NCI-H1092 treated with DMSO at 0.1 percent for 48 hours (cell line): ENCODE data around the gene CWC22.
"Not testable (repeated sequence)": the region's sequence is repeated elsewhere in the genome, so short reads cannot be mapped to it uniquely, and the experiment has no call there.

Source experiments
- DNase-seq: peaks from one replicate; lab custom pipeline; 2025; lab: John Stamatoyannopoulos, UW

Gene CWC22

DNA sequence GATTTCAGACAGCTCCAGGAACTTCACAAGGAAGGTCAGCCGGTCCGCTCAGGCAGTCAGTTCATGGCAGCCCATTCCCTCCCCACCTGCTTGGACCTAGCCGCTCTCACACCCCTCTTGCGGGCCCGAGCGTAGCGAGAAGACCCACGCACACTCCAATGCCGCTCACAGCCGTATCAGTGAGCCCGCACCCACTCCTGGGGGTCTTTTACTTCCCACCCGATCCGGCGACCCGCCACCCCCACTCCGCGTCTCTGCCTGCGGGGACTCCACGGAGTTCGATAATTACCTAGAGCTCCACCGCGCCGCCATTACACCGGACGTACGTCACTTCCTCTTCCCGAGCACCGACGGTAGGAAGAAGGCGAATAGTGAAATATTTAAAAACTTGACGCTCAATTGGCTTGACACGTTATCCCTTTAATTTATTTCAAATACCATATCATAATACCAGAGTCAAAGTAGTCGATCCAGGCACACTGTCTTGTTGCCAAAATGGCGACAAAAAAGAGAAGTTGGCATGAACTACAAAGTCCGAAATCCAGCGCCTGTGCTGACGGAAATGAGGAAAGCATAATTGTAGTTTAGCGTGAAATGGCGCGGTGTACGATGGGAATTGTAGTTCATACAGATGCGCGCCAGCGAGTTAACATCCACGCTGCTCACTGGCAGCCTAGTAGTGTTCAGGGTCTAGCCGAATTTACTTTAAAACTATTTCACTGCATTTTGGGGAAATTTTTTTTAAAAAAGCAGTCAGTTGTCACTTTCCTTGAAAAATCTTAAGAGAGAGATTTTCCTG is at the start of gene CWC22:
Gene CWC22, minus strand, starts transcription at position 517 of the 799 bp plus-strand sequence. CDS start 13,956 bp downstream, outside the sequence.
- DNase-seq, result peak; percentile 93

DNA sequence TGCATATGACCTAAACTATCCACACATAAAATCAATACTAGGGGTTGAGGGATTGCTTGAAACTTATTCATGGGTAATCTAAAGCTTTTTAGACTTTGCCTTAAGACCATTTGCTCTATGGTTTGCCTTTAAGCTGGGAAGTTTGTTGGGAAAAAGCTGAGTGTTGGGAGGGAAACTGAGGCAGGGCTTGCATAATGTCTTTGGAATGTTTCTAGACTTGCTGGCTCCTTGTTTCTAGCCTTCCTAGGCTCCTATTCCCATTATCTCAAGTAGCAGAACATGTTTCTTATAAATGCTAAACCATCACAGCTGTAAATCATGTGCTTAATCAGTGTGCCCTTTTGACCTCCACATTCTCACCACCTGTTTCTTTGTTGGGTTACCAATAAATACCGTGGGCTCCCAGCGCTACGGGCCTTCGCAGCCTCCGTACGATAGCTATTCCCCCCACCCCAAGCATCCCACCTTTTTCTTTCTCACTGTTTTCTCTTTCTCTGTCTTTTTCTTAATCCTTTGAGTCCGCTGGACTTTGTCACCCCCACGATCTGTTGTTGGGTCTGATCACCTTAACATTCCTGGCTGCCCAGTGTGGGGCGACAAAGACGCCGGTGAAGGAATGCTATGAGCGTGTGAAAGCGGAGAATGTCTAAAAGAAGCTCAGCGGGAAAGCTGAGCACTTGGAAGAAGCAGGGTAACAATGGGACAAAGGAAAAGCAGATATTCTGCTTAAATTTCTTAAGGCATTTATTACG is 49.4 kb upstream of the CWC22 start:
- DNase-seq, result no peak

- not testable (repeated sequence) for DNase-seq
Measured at GRCh38 chr2:180054576-180054975, 47.5 kb upstream of the CWC22 start.

- DNase-seq, result no peak
Measured at GRCh38 chr2:180050246-180050645, 43.1 kb upstream of the CWC22 start.

- no peak for DNase-seq
Measured at GRCh38 chr2:180048251-180048650, 41.2 kb upstream of the CWC22 start.

DNA sequence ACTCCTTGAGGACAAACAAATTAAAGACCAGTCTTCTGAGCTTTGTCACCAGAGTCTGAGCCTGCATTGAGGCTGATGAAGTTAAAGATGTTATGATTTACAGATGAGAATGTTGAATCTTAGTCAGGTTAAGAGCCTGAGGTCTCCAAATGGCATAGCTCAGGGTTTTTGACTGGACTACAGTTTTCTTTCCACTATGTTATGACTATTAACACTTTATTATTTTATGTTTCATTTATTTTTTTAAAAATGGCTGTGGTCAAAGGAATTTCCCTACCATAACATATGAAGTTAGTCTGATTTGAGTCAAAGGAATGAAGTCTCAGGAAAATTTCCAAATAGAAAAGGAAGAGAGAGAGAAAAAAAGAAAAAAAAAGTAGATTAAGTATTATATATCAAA is 39.7 kb upstream of the CWC22 start:
- no peak for DNase-seq

DNA sequence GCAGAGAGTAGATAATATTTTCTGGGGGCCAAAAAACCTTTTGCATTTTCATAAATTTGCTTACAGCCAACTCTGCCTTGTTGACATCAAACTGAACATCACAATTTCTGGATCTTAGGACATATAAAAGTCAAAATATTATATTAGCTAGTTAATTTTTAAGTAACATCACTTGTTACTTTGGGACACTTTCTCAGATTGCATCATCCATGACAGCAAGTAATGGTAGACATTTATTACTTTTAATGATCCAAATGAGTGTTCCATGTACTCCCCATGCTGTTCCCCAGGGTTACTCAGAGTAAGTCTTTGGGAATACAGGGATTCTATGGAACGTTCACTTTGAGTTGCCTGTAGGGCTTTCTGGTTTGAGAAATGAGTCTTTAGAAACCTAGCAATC is 39.1 kb upstream of the CWC22 start:
- no peak for DNase-seq

GRCh38 chr2:180040146-180040925 is 33.2 kb upstream of the CWC22 start:
- no peak for DNase-seq

GRCh38 chr2:180038997-180039396 is 31.9 kb upstream of the CWC22 start:
- no peak for DNase-seq

DNA sequence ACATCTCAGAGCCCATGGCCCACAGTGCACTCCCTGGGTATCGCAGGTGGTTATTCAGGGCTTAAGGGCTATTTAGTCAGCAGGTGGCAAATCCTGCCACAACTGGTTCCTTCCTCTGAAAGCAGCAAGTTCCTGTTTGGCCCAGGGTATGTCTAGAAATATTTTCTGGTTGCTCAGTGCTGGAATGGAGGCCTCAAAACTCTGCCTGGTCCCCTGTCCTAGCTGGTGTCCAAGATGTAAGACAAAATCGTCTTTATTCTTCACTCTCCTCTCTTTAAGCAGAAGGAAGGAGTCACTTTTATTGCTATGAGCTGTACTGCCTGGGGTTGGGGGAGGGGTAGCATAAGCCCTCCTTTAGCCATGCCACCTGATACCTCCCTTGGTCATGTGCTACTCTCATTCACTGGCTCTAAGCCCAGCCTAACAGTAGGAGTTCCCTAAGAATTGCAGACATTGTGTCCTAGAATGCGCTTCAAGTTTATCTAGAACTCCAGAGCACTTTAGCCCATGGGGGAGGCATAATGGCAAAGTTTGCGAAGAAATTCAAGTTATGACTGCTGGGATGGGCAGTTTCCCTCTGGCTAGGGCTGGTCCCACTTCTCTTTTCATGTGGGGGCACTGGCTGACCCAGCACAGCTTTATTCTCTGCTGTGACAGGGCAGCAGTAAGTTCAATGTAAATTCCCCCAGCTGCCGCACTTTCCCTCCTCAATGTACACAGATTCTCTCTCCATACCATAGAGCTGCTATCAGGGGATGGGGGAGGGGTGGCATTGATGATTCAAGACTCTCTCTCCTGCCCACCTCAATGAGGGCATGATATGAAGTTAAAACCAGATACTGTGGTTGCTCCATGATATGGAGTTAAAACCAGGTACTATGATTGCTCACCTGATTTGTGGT is 27.1 kb upstream of the CWC22 start:
- peak; percentile 75 for DNase-seq

DNA sequence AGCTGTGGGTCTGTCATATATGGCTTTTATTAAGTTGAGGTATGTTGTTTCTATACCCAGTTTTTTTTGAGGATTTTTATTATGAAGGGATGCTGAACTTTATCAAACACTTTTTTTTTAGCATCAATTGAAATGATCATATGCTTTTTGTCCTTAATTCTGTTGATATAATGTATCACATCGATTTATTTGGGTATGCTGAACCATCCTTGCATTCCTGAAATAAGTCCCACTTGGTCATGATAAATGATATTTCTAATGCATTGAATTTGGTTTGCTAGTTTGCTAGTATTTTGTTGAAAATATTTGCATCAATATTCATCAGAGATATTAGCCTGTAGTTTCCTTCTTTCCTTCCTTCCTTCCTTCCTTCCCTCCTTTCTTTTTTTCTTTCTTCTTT is 22.5 kb upstream of the CWC22 start:
- DNase-seq, result no peak

- DNase-seq, result no peak
Measured at GRCh38 chr2:180021850-180022249, 14.8 kb upstream of the CWC22 start.

- DNase-seq, result no peak
Measured at GRCh38 chr2:180017784-180018183, 10.7 kb upstream of the CWC22 start.

DNA sequence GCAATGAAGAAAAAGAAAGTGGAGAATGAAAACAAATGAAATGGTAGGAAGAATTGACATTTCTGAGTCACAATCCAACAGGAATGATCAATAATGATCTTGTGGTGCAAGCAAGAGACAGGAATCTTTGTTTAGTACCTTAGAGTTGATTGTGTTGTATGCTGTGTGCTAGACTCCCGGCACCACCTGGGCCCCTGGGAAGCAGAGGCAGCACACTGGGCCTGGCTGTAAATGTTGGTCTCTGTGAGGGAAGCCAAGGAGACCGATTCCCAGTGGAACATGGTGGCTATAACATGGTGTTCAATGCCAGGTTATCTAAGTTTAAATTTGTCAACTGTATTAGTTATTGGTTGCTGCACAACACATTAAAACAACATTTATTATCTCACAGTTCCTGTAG is 9.8 kb upstream of the CWC22 start:
- DNase-seq, result no peak

GRCh38 chr2:180015951-180016709 is 9.0 kb upstream of the CWC22 start:
- no peak for DNase-seq

GRCh38 chr2:180012523-180012922 is 5.4 kb upstream of the CWC22 start:
- DNase-seq, result no peak

DNA sequence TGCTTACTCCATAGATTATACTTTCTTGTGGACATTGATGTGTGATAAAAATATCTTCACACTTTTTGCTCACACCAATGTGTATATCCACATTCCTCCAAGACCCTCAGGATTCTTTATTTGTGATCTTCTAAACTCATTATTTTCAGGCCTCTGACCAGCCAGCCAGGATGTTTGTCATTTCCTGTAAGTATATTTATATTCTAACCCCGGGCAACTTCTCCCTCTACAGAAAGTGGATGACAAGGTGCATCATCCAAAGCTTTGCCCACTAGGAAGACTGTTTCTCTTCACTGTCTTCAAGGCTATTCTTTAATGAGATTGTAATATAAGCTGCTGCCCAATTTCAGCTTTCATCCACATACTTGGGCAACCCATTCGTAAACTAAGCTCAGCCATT is 3.6 kb upstream of the CWC22 start:
- no peak for DNase-seq

DNA sequence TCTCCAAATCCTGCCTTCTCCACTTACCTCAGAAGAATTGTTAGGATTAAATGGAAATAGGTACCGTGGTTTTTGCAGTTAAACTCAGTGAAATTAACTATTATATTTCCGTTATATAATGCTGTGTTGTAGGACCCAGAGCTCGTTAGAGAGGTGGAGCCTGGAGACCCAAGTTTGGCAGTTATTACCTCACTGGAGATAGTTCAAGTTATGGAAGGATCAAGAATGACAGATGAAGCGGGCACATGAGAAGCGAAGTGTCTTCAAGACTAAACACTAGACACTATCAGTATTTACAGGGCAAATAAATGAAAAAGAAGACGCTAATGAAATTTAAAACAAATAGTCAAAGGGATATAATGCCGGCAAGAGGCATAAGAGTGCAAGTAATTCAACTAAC is 866 bp downstream of the CWC22 start:
- DNase-seq, result no peak

- DNase-seq, result not testable (repeated sequence)
Measured at GRCh38 chr2:180005465-180005864, 1.6 kb downstream of the CWC22 start.

DNA sequence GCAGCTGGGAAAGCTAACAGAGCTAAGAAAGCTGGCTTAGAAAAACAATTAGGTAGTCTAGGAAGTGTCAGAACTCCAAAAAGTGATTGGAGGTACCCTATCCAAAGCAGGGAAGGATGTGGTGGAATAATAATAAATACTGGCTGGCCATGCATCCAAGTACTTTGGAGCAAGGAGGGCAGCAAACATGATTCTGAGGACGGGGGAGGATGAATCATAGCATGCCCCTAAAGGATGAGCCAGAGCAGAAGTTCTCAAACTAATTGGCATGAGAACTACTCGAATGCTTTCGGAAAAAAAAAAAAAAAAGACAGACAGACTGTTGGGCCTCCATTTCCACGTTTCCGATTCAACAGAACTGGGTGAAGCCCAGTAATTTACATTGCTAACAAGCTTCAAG is 2.4 kb downstream of the CWC22 start:
- no peak for DNase-seq

DNA sequence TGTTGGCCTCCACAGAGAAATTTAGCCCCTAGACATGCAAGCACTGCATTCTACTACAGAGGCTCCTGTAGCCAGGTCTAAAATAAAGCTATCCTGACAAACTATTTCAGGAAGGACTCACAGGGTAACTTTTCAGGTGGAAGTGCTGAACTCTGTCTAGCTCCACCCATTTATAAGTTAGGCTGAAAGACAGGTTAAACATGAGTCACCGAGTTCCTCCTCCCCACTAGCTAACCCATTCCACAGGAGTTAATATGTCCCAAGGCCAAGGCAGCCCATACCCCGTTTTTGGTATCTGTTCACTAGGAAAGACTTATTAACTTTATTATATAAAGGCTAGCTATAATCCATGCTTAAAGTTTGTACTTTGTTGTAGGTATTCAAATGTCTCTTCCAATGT is 3.5 kb downstream of the CWC22 start:
- DNase-seq, result no peak
